ENCODE results near the gene PLEKHN1.

GRCh38 chr1:953524-954320, 12.6 kb upstream of the PLEKHN1 start:
- TF ChIP-seq SUZ12 (IDR thresholded peaks at IDR 0.05) (no peak), ELF4 (IDR thresholded peaks at IDR 0.05) (no peak)

Data from HEK293T (cell line).